GM20431 (cell line): ENCODE results near the gene NEAT1.

Experiments used
- in situ Hi-C: fragments of 300-500 bp; cut with MseI, MboI; formaldehyde crosslinking; loops from one replicate; pipeline ENCODE4 v1.15.0; 2020; ENCODE audit warnings: low sequenced_read_pairs; ENCODE audit not compliant: unreplicated experiment

The NEAT1 gene

DNA sequence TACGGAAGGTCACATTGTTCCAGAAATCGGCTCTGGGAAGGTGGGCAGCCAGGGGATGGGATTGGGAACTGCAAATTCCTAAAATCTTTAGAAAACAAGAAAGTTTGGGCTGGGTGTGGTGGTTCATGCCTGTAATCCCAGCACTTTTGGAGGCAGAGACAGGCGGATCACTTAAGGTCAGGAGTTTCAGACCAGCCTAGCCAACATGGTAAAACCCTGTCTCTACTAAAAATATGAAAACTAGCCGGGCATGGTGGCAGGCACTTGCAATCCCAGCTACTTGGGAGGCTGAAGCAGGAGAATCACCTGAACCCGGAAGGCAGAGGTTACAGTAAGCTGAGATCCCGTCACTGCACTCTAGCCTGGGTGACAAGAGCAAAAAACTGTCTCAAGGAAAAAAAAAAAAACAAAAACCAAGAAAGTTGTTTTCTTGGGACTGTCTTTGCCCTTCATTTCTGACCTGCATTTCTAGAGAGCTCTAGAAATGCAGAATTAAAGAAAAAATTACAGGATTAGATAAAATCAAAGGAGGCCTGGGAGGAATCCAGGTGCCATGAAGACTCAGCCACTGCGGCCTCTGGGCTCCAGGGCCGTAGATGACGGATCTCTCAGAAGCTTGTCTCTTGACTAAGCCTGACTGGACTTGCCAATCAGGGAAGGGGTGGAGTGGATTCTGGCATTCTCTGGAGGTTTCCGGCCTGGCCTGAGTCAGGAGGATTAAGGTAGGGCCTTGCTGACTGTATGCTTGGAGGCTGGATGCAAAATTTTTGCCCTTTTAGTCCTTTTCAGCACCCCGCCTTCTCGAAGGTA lies 71.0 kb downstream of the NEAT1 start:
- in situ Hi-C loops, result no loop called here
